NOMO-1 treated with DMSO at 0.1 percent for 48 hours (cell line): Measurements from ENCODE around the gene GEMIN4.
"Not testable (repeated sequence)": the region's sequence is repeated elsewhere in the genome, so short reads cannot be mapped to it uniquely, and the experiment has no call there.

Source experiments
- DNase-seq: peaks from one replicate; lab custom pipeline; 2025; ENCODE audit not compliant: unreplicated experiment; lab: John Stamatoyannopoulos, UW

Gene GEMIN4

DNA sequence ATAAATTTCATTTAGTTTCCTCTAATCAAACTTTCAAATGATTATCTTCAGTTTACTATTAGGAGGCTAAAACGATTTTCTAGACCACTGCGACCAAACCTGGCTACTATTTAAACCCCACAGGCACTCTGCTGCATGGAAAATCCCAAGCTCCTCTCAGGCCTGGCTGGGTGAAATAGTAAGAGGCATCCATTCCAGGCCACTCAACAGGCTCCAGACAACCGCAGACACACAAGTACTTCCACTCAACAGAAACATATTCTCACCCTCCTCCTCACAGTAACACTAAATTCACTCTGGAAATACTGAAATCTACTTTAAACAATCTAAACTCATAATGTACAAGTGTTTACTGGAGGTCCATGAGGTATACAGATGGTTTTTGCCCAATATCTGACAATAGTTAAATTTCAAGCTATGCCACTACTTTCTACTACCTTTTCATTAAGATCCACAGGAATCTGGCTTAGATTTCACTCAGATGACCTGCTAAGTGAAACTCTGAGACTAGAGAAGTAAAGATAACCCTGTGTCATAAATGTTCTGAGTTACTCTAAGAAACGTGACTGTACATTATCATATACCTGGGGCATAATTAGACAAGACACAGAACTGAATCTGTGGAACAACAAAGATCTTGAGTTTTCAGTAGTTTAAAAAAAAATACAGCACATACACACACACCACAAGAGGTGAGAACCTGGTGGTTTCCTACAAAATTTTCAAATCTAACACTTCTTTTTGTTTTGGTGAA, 47.8 kb downstream of the GEMIN4 start:
- no peak for DNase-seq

DNA sequence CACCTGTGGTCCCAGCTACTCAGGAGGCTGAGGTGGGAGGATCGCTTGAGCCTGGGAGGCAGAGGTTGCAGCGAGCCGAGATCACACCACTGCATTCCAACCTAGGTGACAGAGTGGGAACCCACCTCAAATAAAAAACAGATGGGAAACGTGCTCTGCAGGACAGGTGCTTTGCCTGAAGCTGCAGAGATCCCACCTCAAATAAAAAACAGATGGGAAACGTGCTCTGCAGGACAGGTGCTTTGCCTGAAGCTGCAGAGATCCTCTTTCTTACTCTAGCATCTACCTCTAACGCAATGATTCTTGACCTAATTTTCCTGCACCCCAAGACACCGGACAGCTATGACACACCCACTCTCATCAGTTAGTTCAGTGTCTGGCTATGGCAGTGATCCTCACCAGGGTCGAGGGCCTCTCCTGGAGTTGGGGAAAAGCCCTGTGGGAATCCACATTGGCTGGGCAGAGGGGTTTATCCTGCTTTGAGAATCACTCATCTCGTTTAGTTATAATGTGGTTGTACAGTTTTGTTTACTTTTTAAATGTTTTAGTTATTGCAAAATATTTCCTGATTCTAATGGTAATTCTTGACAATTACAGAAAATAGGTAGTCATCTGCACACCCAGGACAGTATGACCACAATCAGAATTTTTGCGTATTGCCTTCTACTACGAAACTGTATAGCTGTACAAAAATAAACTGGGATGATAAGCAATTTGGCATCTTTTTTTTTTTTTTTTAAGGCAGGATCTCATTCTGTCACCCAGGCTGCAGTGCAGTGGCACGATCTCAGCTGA, 48.8 kb downstream of the GEMIN4 start:
- no peak for DNase-seq

DNA sequence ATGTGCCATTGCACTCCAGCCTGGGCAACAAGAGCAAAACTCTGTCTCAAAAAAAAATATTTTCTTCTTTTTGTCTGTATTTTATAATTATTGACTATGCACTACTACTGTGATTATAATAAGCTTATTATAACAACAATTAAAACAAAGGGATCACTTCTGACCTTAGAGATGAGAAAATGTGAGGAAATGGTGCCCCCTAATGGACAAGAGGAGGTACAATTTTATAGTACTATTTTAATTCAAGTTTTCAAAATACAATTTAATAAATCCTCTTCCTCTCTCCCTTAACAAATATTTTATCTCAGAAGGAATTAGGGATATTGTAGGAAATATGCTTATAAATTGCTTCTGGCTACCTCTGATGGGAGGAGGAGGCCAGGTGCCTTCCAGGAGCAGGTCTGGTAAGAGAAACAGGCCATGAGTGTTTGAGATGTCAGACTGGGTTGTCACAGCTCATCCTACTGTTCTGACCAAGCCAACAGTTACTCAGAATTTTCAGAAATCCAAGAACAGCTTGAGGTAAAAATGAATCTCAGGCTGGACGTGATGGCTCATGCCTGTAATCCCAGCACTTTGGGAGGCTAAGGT, 51.5 kb downstream of the GEMIN4 start:
- peak; percentile 56 for DNase-seq

DNA sequence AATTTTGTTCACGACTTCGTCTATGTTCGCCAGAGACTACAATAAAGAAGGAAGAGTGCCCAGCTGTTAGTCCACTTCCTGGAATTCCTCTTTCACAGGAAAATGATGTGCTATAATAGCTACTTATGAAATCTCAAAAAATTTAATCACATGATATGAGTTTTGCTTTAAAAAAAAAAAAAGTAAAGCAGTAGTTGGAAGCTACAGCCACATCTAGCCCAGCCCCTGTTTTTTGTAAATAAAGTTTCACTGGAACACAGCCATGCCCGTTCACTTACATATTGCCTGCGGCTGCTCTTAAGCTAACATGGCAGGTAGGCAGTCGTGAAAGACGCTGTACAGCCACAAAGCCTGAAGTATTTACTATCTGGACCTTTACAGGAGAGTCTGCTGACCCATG, 52.7 kb downstream of the GEMIN4 start:
- no peak for DNase-seq

DNA sequence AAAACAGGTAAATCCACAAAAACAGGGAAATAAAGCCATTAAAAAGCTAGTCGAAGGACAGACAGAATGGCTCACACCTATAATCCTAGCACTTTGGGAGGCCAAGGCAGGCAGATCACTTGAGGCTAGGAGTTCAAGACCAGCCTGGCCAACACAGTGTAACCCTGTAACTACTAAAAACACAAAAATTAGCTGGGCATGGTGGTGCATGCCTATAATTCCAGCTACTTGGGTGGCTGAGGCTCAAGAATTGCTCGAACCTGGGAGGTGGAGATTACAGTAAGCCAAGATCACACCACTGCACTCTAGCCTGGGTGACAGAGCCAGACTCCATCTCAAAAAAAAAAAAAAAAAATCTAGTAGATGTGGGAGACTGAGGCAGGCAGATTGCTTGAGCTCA, 54.0 kb downstream of the GEMIN4 start:
- not testable (repeated sequence) for DNase-seq

DNA sequence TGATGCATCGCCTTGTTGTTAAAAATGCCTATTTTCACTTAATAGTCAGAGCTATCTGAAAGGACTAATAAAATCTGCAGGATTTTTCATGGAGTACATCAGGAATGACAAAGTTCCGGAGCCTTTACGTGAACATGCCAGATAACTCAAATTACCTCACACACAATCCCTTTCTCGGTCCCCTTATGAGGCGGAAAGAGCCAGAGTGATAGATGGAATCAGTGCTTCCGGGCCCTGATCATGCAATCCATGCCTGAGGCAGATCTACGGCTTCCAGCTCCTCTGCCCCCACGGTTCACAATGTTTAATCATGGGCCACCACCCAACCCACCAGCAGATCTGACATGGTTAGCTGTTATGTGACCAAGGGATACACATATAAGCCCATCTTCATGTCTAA, 54.4 kb downstream of the GEMIN4 start:
- DNase-seq, result no peak

DNA sequence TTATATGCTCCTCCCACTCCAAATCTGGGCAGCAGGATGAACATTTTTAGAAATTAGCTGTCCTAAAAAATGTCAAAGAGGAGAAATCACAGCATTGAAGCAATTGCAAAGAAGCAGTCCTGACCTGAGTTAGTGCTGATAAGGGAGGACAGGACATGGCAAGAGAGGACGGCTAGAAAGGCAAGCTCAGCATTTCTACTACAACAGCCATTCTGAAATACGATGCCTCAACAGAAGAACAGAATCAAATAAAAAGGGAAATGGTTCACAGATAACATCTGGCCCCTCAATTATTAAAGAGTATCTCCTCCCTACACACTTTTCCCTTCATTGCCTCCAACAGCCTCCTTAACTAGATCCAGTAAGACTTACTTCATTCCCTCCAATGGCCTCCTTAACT, 55.7 kb downstream of the GEMIN4 start:
- DNase-seq, result no peak
